SK-N-MC (cell line): ENCODE results near the gene LRRC66.

Experiments
- EZH2 ChIP-seq: fragments of 200-600 bp; sonication (generic); IDR thresholded peaks from one replicate; pipeline ENCODE4 v1.6.1; 2017; ENCODE audit warnings: antibody characterized with exemption
- FOXP2 ChIP-seq: optimal IDR thresholded peaks from 2 replicates; pipeline ENCODE3; 2011; ENCODE audit warnings: mild to moderate bottlenecking, moderate library complexity; ENCODE audit not compliant: insufficient read depth; ENCODE audit errors: extremely low read length, control extremely low read depth
- POLR2AphosphoS5 ChIP-seq: IDR thresholded peaks from 2 replicates; pipeline ENCODE4 v1.6.1; 2012; ENCODE audit warnings: mild to moderate bottlenecking, low read depth, low read length, borderline replicate concordance

DNA sequence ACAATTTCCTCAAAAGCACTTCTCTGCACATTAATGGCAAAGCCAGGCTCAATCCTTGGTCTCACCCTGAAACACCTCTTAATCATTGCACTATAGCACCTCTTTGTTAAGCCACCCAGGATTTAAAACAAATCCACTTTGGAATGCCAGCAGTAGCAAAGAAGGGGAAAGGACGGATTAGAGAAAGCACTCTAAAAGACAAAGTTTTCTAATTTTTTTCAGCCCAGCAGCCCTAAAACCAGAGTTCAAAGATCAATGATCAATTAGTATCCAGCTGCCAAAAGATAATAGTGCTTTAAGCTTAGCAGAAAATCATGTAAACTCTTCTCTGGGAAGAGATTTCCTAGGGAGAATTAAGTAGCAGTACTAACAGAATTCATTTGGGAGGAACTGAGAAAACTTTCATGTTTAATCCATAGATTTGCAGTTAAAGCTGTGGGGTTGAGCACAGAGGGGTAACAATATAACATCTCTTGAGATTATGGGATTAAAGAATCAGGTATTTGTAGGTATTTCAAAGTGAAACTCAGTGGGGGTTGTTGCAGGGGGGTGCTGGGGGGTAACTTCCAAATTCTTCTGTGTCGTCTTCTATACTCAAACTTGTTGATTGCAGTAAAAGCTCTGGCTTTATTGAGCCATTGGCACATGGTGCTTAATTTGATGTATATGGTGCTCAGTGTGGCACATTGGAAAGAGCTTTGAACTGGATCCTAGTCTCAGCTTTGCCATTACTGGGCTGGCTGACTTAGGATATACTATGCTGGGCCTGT is 61.8 kb downstream of the LRRC66 start:
- no peak for TF ChIP-seq EZH2
- TF ChIP-seq POLR2AphosphoS5: no peak
- no peak for TF ChIP-seq FOXP2
